ENCODE results near the gene TARBP1. TPM values are rescaled to one million over a fixed set of nuclear protein-coding genes. Genes with fewer than 3 reads are reported as not detected.

Gene TARBP1
- total and polyA plus RNA-seq, 2 of the 8 experiments (the other 6 are each of a cell fraction or from before 2014, with no cell fraction given): 21.9 to 32.3 TPM

DNA sequence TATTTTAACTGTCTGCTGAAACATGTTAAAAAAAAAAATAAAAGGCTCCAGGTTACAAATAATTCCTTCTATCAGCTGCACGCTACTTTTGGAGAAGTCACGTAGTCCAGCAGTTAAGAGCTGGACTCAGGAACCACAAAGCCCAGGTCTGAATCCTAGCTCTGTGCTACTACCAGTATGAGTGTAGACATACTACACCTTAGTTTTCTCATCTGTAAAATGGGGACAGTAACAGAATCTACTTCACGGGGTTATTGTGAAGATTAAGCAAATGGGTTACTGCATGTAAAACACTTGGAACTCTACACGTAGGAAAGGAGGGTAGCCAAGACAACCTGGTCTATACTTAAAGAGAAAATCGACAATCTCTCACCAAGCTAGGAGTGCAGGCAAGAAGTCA, 48.3 kb downstream of the TARBP1 start:
- Histone ChIP-seq H3K9me3 (ENCODE audit: insufficient read depth in 2 of 2, low read depth in 1 of 2, low read length in 1 of 2) (no peaks in the 10 kb centered on the region), H3K4me1 (replicated peaks in 1 of 4; ENCODE audit: control insufficient read depth in 3 of 4, insufficient read depth in 4 of 4, low read length in 3 of 4) (no peaks in the 10 kb centered on the region), H3K79me1 (ENCODE audit: low read depth, low read length) (no peaks in the 10 kb centered on the region), H4K91ac (replicated peaks; ENCODE audit: insufficient read length, low read length) (no peak overlapping the region), H3K27me3 (replicated peaks in 1 of 4; ENCODE audit: control insufficient read depth in 3 of 4, extremely low read depth in 1 of 4, insufficient read depth in 3 of 4, low read length in 3 of 4) (no peaks in the 10 kb centered on the region), H3K36me3 (ENCODE audit: control insufficient read depth in 2 of 4, insufficient read depth in 4 of 4, low read length in 3 of 4) (peaks cover 0 to 10% (median 3%) of the 10 kb centered on the region in 4 experiments; a peak in 7 of 8 replicates), H3K9ac (replicated peaks in 1 of 4; ENCODE audit: extremely low read depth in 1 of 4, low read depth in 3 of 4, low read length in 3 of 4) (no peak overlapping the region), H3K4me3 (ENCODE audit: extremely low read depth in 1 of 4, insufficient read depth in 2 of 4, low read depth in 3 of 4, low read length in 4 of 4) (no peak overlapping the region), H3K23ac (ENCODE audit: insufficient read length) (no peak overlapping the region), H3K27ac (ENCODE audit: low read depth, low read length) (no peak overlapping the region), H2BK5ac (ENCODE audit: low read depth, low read length) (no peak overlapping the region), H3K4me2 (ENCODE audit: insufficient read depth in 1 of 2, low read depth in 2 of 2, low read length in 2 of 2) (no peak overlapping the region), H2AK5ac (ENCODE audit: low read depth, low read length) (no peak overlapping the region), H3K14ac (ENCODE audit: insufficient read length) (no peak overlapping the region), H3K18ac (ENCODE audit: extremely low read depth, low read length) (no peak overlapping the region), H4K5ac (ENCODE audit: insufficient read length, low read depth, low read length) (no peak overlapping the region), H4K20me1 (replicated peaks in 1 of 2; ENCODE audit: control insufficient read depth in 1 of 2, insufficient read depth in 2 of 2, low read length in 2 of 2) (no peaks in the 10 kb centered on the region), H2BK12ac (ENCODE audit: low read depth, low read length) (no peak overlapping the region), H2BK15ac (ENCODE audit: low read length) (no peak overlapping the region), H3K79me2 (ENCODE audit: control insufficient read depth in 1 of 2, insufficient read depth in 2 of 2, low read length in 2 of 2) (no peaks in the 10 kb centered on the region), H4K8ac (ENCODE audit: extremely low read depth, insufficient read depth, low read length) (no peak overlapping the region), H2BK20ac (ENCODE audit: low read length) (no peak overlapping the region), H3K4ac (replicated peaks; ENCODE audit: insufficient read length, low read depth, low read length) (no peak overlapping the region), H2AFZ (ENCODE audit: low read length) (no peak overlapping the region), H3K23me2 (ENCODE audit: low read depth, low read length) (no peaks in the 10 kb centered on the region), H3K56ac (replicated peaks; ENCODE audit: insufficient read length, low read depth, low read length) (no peak overlapping the region), H2BK120ac (replicated peaks; ENCODE audit: low read depth, low read length) (no peak overlapping the region)
- no peak for FAIRE-seq
- POLR2A ChIA-PET (ENCODE audit: partially characterized antibody): no interaction called here
- DNase-seq (ENCODE audit: low read depth in 1 of 2, low spot score in 2 of 2): no peak
- TF ChIP-seq SP4 (IDR thresholded peaks at IDR 0.05; ENCODE audit: low read length) (no peak), SIN3A (conservative IDR thresholded peaks at IDR 0.05 in 1 of 2, IDR thresholded peaks at IDR 0.05 in 1 of 2; ENCODE audit: low read depth in 1 of 2, low read length in 2 of 2) (no peak), CHD2 (IDR thresholded peaks at IDR 0.05; ENCODE audit: low read length) (no peak), POU5F1 (IDR thresholded peaks at IDR 0.05; ENCODE audit: low read depth, low read length) (no peak), CHD1 (IDR thresholded peaks at IDR 0.05; ENCODE audit: low read depth, low read length) (no peak), TCF12 (IDR thresholded peaks at IDR 0.05; ENCODE audit: low read depth, low read length) (no peak), JUN (IDR thresholded peaks at IDR 0.05; ENCODE audit: low read depth, low read length) (no peak), SUZ12 (IDR thresholded peaks at IDR 0.05; ENCODE audit: low read length) (no peak), POLR2A (IDR thresholded peaks at IDR 0.05; ENCODE audit: control extremely low read depth in 1 of 2, low read depth in 2 of 2, low read length in 2 of 2) (no peak), KDM5A (IDR thresholded peaks at IDR 0.05; ENCODE audit: low read length) (no peak), TBP (IDR thresholded peaks at IDR 0.05; ENCODE audit: low read depth, low read length) (no peak), PHF8 (conservative IDR thresholded peaks at IDR 0.05; ENCODE audit: low read depth, low read length) (no peak)
- TF ChIP-seq, protein P1, sequence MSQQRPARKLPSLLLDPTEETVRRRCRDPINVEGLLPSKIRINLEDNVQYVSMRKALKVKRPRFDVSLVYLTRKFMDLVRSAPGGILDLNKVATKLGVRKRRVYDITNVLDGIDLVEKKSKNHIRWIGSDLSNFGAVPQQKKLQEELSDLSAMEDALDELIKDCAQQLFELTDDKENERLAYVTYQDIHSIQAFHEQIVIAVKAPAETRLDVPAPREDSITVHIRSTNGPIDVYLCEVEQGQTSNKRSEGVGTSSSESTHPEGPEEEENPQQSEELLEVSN (IDR thresholded peaks at IDR 0.05): no peak
- 82% methylated on average over 5 of the region's 5 CpGs; no CpG with 5 or more reads in 1 of the 2 experiments for WGBS, 2 experiments (ENCODE audit: extremely low coverage in 1 of 2, insufficient coverage in 1 of 2, insufficient read length in 1 of 2, insufficient replicate concordance in 2 of 2, low coverage in 1 of 2, low lambda C conversion rate in 2 of 2, missing lambda C conversion rate in 1 of 2)
- CTCF ChIA-PET (ENCODE audit: partially characterized antibody): interaction anchor here (0.6 to 1.3 kb wide), 2 partner anchors 103 to 121 kb away, joined by 3 to 4 read pairs; no protein-coding TSS in a partner anchor
